Measurements from ENCODE around the gene DEDD.

DNA sequence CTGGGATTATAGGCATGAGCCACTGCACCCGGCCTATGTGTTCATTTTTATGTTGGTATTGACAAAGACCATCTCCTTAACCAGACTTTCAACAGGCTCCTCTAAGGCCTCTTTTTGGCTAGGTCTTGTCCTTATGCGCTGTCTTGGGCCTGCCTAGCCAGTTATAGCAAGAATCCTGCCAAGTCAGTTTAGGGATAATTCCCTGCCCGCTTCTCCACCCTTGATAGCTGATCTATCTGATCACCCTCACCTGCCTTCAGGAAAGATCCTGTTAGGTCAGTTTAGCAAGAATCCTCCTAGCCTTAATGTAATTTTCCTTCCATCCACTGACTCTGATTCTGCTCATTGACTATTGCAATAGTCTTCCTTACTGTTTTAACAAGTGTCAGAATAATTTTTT lies 47.2 kb upstream of the DEDD start:
- TF ChIP-seq POLR2A (IDR thresholded peaks at IDR 0.05): no peak
- TF ChIP-seq, protein P1, sequence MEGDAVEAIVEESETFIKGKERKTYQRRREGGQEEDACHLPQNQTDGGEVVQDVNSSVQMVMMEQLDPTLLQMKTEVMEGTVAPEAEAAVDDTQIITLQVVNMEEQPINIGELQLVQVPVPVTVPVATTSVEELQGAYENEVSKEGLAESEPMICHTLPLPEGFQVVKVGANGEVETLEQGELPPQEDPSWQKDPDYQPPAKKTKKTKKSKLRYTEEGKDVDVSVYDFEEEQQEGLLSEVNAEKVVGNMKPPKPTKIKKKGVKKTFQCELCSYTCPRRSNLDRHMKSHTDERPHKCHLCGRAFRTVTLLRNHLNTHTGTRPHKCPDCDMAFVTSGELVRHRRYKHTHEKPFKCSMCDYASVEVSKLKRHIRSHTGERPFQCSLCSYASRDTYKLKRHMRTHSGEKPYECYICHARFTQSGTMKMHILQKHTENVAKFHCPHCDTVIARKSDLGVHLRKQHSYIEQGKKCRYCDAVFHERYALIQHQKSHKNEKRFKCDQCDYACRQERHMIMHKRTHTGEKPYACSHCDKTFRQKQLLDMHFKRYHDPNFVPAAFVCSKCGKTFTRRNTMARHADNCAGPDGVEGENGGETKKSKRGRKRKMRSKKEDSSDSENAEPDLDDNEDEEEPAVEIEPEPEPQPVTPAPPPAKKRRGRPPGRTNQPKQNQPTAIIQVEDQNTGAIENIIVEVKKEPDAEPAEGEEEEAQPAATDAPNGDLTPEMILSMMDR (IDR thresholded peaks at IDR 0.05): no peak
